Measurements from ENCODE around the gene RBM23.
A peak's percentile ranks its signal among the peaks of the same experiment; 100 is the strongest.

RBM23 gene

DNA sequence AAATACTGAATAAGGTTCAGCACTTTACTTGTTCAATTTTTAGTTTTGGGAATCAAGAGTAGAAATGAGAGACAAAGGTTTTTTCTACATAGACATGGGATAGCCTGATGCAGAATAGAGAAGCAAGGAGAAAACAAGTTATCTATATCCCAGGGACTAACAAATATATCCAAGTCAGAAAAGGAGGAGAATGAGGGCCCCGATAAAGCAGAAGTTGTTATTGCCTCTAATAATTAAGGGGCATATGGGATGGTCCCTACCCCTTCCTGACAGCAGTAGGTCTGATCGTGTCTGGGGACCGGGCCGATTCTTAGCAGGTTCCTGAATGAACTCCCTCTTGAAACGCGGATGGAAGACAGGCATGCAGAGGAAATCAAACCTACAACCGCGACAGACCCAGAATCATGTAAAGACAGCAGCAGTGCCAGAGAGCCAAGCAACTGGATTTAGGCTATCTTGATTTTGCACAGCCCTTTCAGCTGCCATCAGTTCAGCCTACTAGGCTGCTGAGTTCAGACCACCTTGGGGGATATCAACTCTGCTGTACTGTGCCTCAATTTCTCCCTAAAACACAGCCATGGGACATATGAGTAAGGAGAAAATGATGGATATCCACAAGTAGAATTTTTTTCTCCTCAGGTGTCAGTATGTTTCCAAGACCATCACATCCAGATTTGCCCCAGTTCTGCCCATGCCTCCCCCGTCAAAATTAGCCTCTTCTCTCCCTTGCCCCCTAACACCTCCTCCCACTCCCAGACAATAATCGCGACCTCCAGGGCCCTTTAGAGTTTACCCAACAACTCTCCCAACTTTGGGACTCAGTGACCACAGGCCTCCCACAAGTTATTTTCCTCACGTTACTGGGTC, 9.5 kb upstream of the RBM23 start:
- H3K4me3 ChIP-seq (ENCODE audit: low read length) = peak overlapping the region; percentile 100
- DNase-seq (ENCODE audit: low read depth) = no peak
- TF ChIP-seq, protein P1, sequence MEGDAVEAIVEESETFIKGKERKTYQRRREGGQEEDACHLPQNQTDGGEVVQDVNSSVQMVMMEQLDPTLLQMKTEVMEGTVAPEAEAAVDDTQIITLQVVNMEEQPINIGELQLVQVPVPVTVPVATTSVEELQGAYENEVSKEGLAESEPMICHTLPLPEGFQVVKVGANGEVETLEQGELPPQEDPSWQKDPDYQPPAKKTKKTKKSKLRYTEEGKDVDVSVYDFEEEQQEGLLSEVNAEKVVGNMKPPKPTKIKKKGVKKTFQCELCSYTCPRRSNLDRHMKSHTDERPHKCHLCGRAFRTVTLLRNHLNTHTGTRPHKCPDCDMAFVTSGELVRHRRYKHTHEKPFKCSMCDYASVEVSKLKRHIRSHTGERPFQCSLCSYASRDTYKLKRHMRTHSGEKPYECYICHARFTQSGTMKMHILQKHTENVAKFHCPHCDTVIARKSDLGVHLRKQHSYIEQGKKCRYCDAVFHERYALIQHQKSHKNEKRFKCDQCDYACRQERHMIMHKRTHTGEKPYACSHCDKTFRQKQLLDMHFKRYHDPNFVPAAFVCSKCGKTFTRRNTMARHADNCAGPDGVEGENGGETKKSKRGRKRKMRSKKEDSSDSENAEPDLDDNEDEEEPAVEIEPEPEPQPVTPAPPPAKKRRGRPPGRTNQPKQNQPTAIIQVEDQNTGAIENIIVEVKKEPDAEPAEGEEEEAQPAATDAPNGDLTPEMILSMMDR (IDR thresholded peaks at IDR 0.05; ENCODE audit: insufficient read depth, low read depth, low read length, missing control alignments) = no peak

DNA sequence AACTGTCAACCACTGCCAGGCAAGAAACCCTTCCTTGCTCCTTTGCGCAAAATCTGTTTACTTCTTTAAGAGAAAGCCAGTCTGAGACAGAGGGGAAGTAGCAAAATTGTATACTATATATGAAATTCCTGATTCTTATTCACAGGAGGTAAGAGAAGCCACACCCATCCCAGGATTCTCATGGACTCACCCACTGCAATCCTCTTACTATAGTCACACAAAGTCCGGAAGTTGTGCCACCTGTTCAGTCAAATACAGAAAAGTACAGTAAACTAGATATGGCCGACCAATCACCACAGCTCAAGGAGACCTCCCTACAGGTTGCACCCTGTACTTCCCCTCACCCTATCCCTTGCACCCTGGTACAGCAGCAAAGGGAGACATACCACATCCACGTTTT, 7.4 kb upstream of the RBM23 start:
- TF ChIP-seq, protein P1 (IDR thresholded peaks at IDR 0.05; ENCODE audit: insufficient read depth, low read depth, low read length, missing control alignments) = no peak
- DNase-seq (ENCODE audit: low read depth) = peak; percentile 94
- H3K4me3 ChIP-seq (ENCODE audit: low read length) = no peak overlapping the region

DNA sequence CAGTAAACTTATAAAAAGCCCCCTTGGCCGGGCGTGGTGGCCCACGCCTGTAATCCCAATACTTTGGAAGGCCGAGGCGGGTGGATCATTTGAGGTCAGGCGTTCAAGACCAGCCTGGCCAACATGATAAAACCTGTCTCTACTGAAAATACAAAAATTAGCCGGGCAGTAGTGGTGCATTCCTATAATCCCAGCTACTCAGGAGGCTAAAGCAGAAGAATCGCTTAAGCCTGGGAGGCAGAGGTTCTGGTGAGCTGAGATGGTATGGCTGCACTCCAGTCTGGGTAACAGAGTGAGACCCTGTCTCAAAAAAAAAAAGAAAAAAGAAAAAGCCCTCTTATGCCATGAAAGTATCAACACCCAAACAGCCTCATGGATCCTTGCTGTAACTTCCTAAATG, 6.6 kb upstream of the RBM23 start:
- TF ChIP-seq, protein P1 (IDR thresholded peaks at IDR 0.05; ENCODE audit: insufficient read depth, low read depth, low read length, missing control alignments) = no peak
- no peak overlapping the region for H3K4me3 ChIP-seq (ENCODE audit: low read length)
- no peak for DNase-seq (ENCODE audit: low read depth)

DNA sequence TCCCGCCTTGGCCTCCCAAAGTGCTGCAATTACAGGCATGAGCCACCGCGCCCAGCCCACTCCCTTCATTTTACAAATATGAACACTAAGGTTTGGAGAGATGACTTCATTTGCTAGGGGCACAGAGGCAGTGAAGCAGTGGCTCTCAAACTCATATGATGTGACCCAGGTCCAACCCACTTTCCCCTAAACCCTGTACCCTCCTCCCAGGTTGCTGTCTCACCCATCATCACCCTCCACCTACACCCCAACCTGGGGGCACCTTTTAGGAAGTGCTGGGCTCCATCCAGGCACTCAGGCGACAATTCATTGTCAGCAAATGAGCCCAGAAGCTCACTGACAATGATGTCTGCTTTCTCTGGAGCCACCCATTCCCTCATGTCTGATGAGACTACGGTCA, 4.8 kb upstream of the RBM23 start:
- H3K4me3 ChIP-seq (ENCODE audit: low read length) = no peak overlapping the region
- DNase-seq (ENCODE audit: low read depth) = no peak
- TF ChIP-seq, protein P1 (IDR thresholded peaks at IDR 0.05; ENCODE audit: insufficient read depth, low read depth, low read length, missing control alignments) = no peak

DNA sequence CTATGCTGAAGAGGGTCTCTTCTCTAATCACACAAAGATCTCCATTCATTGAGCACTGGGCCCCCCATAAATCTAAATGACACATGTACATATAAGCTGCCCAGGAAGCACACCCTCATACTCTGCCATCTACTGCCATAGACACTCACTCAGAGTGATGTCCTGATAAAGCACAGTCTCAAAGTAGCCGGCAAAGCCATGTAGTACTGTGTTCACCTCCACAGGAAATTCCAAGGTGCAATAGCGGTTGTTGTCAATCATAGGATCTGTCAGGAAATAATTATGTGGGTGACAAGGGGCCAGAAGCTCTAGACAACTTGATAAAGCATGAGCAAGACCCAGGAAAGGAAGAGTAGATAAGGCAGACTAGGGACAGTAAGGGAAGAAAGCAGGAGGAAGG, 3.3 kb upstream of the RBM23 start:
- H3K4me3 ChIP-seq (ENCODE audit: low read length) = no peak overlapping the region
- no peak for DNase-seq (ENCODE audit: low read depth)
- TF ChIP-seq, protein P1 (IDR thresholded peaks at IDR 0.05; ENCODE audit: insufficient read depth, low read depth, low read length, missing control alignments) = no peak

DNA sequence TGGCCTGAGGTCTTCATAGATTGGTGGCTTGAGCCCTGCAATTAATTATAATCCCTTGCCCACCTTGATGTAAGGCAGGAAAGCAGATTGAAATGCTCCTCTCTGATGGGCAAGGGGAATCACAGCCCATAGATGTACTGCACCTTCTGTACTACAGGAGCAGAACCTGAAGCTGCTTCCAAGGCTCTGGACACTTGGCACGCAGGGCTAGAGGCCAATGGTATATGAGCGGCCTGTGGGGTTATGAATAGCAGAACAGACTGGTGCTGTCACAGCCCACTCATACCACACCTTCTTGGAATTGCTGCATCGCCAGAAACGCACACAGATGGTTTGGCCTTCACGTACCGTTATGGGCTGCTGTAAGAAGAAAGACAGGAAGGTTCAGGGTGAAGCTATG, 1.7 kb upstream of the RBM23 start:
- no peak overlapping the region for H3K4me3 ChIP-seq (ENCODE audit: low read length)
- no peak for DNase-seq (ENCODE audit: low read depth)
- TF ChIP-seq, protein P1 (IDR thresholded peaks at IDR 0.05; ENCODE audit: insufficient read depth, low read depth, low read length, missing control alignments) = no peak

DNA sequence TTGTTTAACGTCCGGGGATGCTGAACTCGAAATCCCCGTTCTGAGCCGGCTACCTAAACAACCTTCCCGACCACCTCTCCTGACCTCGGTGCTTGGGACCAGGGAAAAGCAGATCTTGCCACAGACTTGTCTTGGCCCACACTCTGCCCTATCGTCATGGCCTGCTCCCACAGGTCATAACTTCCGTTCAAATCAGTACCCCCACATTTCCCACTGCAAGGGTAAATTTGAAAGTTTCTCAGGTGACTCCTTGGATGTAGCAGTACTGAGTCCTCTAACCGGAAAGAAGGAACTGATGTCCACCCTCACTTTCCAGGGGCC, 612 bp upstream of the RBM23 start:
- DNase-seq (ENCODE audit: low read depth) = no peak
- peak overlapping the region; percentile 11 for H3K4me3 ChIP-seq (ENCODE audit: low read length)
- TF ChIP-seq, protein P1 (IDR thresholded peaks at IDR 0.05; ENCODE audit: insufficient read depth, low read depth, low read length, missing control alignments) = no peak
